Mucosa of descending colon (tissue), 3 donors: ENCODE results near the gene CDC37L1. TPM values are rescaled to one million over a fixed set of nuclear protein-coding genes. Genes with fewer than 3 reads are reported as not detected.

Experiments
- ATAC-seq: fragments of 200-7000 bp; cut with Tn5 transposase; one replicate; pipeline ENCODE4 v1.9.1; 2020; ENCODE audit warnings: mild to moderate bottlenecking, moderate library complexity
- DNase-seq, 3 donors: peaks; one replicate each; pipeline ENCODE4 v3.0.0-alpha.2; 2020
- H3K36me3 ChIP-seq: fragments of 200-600 bp; one replicate; pipeline ENCODE4 v1.8.0; 2021; ENCODE audit warnings: low read depth, mild to moderate bottlenecking
- H3K4me1 ChIP-seq: fragments of 200-600 bp; one replicate; pipeline ENCODE4 v1.8.0; 2021; ENCODE audit warnings: low read depth, mild to moderate bottlenecking
- H3K4me3 ChIP-seq: fragments of 200-600 bp; one replicate; pipeline ENCODE4 v1.8.0; 2021; ENCODE audit warnings: mild to moderate bottlenecking
- H3K9me3 ChIP-seq: fragments of 200-600 bp; one replicate; pipeline ENCODE4 v1.8.0; 2021; ENCODE audit warnings: mild to moderate bottlenecking
- intact Hi-C, 2 donors: fragments of 100-400 bp; cut with DNase I in 1 of 2; cut with micrococcal nuclease in 1 of 2; formaldehyde crosslinking; loops; one replicate each; pipeline versions ENCODE4 v1.11.0 to v1.11.1; 2022; cut with DNase I, micrococcal nuclease
- total RNA-seq, 3 donors: library from RNA; stranded (reverse); fragmentation: NEBNext Ultra II Directional in 2 of 3; extraction: Animal tissue kit (Norgen Biotek cat#: 25700) in 2 of 3; gene quantifications; one replicate each; pipeline versions ENCODE4 v1.2.1 to v1.2.4, GENCODE V29; 2021 to 2023
- TF ChIP-seq, protein P1 (sequence below): fragments of 200-600 bp; IDR thresholded peaks from one replicate; pipeline ENCODE4 v1.8.0; 2022; ENCODE audit warnings: antibody characterized with exemption, mild to moderate bottlenecking
- donor health status: DM: no; HTN: no; CAD: no; lungs with moderate emphysema.
- donor health status: DM: no; HTN: no; CAD: no.
- donor health status: DM: no; HTN: yes; CAD: no.

Gene CDC37L1
- total RNA-seq, 3 donors from 2014 or later = 11.1 to 27.1 (median 13.9) TPM

GRCh38 chr9:4665357-4665756 is 14.0 kb upstream of the CDC37L1 start:
- Histone ChIP-seq H3K4me1 (peaks cover 12% of the 10 kb centered on the region), H3K36me3 (no peaks in the 10 kb centered on the region), H3K4me3 (no peak overlapping the region), H3K9me3 (no peaks in the 10 kb centered on the region)
- TF ChIP-seq, protein P1, sequence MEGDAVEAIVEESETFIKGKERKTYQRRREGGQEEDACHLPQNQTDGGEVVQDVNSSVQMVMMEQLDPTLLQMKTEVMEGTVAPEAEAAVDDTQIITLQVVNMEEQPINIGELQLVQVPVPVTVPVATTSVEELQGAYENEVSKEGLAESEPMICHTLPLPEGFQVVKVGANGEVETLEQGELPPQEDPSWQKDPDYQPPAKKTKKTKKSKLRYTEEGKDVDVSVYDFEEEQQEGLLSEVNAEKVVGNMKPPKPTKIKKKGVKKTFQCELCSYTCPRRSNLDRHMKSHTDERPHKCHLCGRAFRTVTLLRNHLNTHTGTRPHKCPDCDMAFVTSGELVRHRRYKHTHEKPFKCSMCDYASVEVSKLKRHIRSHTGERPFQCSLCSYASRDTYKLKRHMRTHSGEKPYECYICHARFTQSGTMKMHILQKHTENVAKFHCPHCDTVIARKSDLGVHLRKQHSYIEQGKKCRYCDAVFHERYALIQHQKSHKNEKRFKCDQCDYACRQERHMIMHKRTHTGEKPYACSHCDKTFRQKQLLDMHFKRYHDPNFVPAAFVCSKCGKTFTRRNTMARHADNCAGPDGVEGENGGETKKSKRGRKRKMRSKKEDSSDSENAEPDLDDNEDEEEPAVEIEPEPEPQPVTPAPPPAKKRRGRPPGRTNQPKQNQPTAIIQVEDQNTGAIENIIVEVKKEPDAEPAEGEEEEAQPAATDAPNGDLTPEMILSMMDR = no peak
- ATAC-seq (peak; percentile 4), DNase-seq (no peak)
- intact Hi-C loops = no loop called here

DNA sequence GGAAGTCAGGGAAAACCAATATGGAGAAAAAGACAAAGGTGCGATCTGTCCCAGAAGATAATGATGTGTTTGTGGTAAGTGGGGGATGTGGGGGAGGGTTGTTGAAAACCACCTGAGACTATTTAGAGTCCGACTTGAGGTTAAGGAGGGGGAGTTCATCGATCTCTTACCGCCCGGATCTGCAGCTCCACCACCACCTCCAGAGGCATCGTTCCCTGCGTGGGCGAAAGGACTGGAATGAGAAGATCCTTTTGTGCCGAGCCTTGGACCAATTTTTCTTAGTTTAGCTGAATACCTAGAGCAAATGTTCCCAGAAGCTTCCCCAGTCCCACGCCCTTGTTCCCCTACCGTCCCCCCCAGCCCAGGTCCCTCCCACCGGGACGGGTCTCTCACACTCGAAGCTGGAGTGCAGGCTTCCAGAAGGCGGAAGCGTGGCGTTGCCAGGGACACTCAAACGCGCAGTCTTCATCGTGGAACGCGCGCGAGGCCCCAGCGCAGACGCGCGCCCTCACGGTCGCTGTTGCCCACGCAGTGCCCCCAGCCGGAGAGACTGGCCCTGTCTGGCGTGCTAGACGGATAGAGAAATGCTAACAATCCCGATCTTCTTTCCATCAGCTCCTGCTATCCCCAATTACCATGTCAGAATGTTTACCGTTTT is 13.2 kb upstream of the CDC37L1 start, which contains the start of gene SPATA6L:
Gene SPATA6L (minus strand): TSS at position 439 of the 658 bp plus-strand sequence. CDS start 230 bp downstream, at position 209.
- Histone ChIP-seq H3K4me3 (peak within 1 kb of the TSS; percentile 18), H3K36me3 (no peaks in the 10 kb centered on the region), H3K4me1 (peaks cover 12% of the 10 kb centered on the region), H3K9me3 (no peaks in the 10 kb centered on the region)
- TF ChIP-seq, protein P1 = no peak
- intact Hi-C loops = no loop called here
- ATAC-seq = peak; percentile 56
- peak; percentile 76 to 84 (median 83) for DNase-seq

GRCh38 chr9:4667681-4668080 is 11.7 kb upstream of the CDC37L1 start:
- intact Hi-C loops = no loop called here
- no peak overlapping the region for H3K4me3 ChIP-seq
- TF ChIP-seq, protein P1 = no peak
- H3K4me1 ChIP-seq = peaks cover 12% of the 10 kb centered on the region
- no peak for DNase-seq
- H3K36me3 ChIP-seq = no peaks in the 10 kb centered on the region
- no peaks in the 10 kb centered on the region for H3K9me3 ChIP-seq
- ATAC-seq = no peak

DNA sequence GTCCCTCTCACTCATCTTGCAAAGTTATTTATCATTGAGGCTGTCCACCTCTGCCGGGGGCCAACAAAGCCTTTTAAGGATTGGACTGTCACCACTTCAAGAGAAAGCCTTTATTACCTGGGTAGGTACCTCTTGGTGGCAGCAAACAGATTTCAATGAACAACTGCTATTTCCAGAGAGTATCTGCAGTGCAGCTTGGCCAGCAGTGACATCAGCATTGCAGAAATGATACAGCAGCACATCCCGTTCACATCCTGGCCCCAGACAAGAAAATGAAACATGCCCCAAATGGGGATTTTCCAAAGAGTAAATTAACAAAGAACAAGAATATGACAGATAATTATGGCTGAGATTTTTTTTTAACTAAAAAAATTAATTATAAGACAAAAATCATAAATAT is 10.8 kb upstream of the CDC37L1 start:
- TF ChIP-seq, protein P1 = no peak
- no peaks in the 10 kb centered on the region for H3K9me3 ChIP-seq
- H3K4me3 ChIP-seq = no peak overlapping the region
- DNase-seq (no peak), ATAC-seq (no peak)
- intact Hi-C loops = no loop called here
- H3K36me3 ChIP-seq = no peaks in the 10 kb centered on the region
- H3K4me1 ChIP-seq = peaks cover 12% of the 10 kb centered on the region

DNA sequence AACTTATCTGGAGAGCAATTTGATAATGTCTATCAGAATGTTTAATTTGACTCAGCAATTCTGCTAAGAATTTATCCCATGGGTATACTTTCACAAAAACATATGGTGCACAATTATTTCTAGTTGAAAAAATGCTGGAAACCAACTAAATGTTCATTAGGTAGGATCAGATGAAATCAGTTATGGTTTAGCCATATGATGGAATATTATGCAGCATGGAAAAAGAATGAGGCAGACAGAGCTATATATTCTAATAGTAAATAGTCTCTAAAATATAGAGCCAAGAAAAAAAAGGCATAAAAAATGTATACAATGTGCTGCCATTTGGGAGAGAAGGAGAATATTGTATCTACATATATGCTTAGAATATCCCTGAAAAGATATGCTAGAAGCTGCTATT is 9.5 kb upstream of the CDC37L1 start:
- intact Hi-C loops = no loop called here
- Histone ChIP-seq H3K4me1 (peaks cover 6% of the 10 kb centered on the region), H3K36me3 (no peaks in the 10 kb centered on the region), H3K4me3 (no peak overlapping the region), H3K9me3 (no peaks in the 10 kb centered on the region)
- DNase-seq (no peak), ATAC-seq (no peak)
- TF ChIP-seq, protein P1 = no peak
